ENCODE data around the gene PZP.

Gene PZP

DNA sequence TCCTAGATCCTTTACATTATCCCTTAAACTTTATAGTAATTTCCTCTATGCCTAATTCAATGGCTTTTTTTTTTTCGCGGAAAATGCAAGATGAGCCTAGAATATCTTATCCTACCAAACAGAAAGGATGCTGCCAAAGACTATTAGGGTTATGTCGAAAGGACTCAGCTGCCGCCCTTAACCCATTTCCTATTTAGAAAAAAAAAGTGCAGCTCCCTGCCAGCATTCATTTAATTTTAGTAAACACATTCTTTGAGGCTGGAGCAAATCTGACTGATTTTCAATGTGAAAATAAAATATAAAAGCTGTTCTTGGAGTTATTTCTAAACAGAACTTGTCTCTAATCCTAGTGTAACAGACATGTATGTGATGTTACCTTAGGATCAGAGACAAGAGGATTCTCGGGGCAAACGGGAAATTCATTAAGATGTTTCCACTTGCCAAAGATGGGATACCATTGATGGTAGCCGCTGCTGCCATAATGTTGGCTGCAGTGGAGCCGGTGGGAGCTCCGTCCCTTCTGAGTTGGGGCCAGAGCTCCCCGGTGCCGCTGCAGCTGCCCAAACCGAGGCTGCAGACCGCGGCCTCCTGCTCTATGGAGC is 84.3 kb downstream of the PZP start:
- DNase-seq, result no peak

- no peak for DNase-seq
Measured at GRCh38 chr12:9122091-9122609, 86.0 kb downstream of the PZP start.

GRCh38 chr12:9120487-9121184 is 87.6 kb downstream of the PZP start:
- DNase-seq, result no peak

GRCh38 chr12:9118158-9118557 is 90.0 kb downstream of the PZP start:
- peak; percentile 4 for DNase-seq

DNA sequence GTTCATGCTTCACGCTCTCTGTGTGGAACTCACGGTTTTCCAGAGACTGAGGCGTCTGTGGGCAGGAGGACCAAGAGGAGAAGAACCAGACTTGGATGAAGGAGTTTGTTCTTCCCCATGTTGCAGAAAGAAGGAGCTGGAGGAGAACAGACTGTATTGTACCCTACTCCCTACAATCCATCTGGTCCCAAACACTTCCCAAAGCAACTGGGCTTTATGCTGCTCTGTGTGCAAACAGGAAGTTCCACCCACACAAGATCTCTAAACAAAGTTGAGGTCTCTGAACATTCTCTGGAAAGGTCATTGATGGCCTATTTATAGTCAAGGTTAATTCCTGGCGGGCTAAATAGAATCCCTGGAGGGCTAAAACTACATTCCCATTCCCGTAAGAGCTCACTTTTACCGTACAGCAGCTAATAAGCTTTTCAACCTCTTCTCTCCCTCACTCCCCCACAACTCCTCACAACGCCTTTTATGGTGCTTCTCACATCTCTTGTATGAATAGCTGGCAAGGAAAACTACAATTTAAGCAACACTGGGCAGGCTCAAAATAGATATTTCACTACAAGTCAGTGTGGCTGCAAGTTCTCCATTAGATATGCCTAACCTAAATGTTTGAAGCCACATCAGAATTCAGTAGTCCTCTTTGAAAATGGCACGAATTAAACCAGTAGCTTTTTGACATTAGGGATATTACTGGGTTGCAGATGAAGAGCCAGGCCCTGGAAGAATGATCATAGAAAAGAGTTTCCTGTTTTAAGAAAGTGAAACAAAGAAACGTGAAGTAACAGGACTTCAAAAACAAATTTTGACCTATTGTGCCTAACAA is 92.2 kb downstream of the PZP start, which contains the start of gene A2M:
A2M (minus strand) TSS at position 189 of the 829 bp plus-strand sequence; CDS start at position 119, 70 bp downstream.
- DNase-seq, result no peak

DNA sequence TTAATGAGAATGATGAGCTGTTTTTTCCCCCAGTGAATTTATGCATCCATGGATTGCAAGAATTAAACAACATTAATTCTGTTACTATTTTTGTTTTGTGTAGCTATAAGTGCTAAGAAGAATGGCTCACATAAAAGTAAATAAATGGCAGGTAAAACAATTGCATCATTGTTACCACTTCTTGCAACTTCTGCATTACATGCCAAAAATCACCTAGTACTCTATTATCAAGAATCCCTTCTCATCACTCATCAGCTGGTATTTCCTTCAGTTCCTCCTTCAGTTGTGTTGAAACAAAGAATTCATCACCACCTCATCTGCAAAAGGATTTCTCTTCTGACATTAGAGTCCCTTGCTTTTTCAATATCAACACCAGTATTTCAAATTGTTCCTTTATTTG is 93.2 kb downstream of the PZP start:
- DNase-seq, result no peak

- DNase-seq, result no peak
Measured at GRCh38 chr12:9113987-9114309, 94.2 kb downstream of the PZP start.

DNA sequence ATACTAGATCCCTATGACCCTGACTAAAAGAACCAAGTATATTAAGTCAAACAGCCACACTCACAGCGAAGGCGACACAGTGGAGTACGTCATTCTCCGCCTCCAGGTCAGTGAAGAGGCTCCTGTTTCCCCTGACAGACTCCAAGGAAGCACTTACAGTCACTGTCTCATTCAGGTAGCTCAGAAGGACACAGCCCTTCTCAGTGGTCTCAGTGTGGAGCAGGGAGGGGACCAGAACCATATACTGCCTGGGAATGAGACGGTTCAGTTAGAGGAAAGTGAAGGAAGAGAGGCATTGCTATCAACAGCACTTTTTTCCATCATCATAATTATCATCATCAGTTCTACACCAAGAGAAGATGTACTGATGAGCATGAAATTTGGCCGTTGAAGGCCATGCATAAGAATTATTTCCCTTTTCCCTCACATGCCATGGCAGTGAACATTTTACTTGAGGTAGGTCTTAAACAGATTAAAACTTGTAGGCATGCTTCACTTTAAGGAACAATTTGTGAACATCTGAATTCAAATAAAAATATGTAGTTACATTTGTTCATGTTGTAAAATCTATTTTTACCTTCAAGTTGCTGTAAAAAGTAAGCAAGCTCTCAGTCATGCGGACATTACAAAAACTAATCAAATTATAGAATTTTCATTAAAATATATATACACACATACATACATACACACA is 94.8 kb downstream of the PZP start:
- DNase-seq, result no peak

DNA sequence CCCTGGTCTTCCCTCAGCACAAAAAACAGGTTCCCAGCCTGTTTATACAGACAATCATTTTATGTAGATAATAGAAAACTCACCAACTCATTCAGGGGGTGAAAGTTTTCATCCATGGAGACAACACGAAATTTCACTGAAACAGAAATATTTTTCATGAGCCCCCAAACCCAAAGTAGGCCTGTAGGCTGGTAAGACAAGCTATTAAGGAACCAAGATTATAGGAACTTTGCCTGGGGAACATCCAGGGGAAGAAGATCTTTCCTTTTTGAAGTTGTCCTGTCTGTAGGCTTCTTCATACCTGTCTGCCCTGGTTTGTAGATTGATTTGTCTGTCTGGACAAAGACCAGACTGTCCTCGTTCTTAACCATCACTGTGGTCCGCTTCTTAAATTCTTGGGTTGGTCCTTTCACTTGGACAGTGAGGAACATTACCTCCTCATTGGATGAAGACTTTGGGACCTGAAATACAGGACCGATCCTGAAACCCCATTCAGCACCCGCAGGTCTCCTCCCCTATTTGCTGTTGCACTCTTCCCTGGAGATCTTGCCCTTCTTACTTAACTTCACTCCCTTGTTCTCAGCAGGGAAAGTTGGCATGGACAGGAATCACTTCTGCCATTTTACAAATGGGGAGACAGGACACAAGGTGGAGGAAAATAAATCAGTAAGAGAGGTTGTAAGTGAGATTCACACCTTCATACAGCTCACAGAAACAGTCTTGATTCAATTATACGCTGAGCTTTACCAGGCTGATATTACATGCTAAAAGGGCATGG is 95.9 kb downstream of the PZP start:
- no peak for DNase-seq

GRCh38 chr12:9111525-9111924 is 96.7 kb downstream of the PZP start:
- no peak for DNase-seq

DNA sequence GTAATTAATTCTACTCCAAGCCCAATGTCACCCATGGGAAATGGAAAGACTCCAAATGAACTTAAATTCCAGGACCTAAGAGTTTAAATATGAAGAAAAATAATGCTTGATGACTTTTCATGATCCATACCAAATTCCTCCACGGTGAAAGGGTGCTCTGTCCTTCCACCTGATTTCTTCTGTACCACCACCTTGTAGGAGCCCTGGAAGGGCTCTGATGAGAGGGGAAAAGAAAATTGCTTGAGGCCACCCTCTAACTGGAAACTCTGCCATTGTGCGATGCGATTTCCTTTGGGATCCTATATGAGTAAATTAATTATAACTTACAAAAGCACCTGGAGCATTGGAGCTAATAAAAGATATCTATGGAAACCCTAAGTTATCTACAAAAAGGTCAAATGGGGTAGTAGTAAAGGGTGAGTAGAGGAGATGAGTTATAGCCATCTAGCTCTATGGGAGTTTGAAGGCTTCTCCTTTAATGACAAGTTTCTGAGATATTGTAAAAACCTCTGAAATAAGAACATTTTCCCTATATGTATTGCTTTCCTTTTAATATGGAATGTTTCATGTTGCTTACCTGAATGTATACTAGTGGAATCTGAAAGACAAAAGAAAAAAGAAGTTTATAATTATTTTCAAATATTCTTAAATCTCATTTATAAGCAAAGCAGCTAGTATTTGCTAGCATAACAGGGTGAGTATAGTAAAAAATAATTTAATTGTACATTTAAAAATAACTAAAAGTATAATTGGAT is 98.3 kb downstream of the PZP start:
- DNase-seq, result no peak

DNA sequence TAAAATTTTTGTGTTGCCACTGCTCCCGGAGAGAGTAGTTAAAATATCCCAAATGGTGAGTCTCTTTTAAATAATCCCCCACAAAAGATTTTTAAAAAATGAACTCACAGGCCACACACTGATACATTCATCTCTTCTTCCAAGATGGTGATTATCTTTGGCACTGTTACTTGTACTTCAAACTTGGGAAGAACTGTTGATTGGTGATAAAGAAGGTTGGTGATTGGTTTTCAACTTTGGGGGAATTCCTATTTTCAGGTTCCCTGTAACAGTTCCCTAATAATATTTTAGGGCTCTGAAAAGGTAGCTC is 99.0 kb downstream of the PZP start:
- DNase-seq, result no peak

DNA sequence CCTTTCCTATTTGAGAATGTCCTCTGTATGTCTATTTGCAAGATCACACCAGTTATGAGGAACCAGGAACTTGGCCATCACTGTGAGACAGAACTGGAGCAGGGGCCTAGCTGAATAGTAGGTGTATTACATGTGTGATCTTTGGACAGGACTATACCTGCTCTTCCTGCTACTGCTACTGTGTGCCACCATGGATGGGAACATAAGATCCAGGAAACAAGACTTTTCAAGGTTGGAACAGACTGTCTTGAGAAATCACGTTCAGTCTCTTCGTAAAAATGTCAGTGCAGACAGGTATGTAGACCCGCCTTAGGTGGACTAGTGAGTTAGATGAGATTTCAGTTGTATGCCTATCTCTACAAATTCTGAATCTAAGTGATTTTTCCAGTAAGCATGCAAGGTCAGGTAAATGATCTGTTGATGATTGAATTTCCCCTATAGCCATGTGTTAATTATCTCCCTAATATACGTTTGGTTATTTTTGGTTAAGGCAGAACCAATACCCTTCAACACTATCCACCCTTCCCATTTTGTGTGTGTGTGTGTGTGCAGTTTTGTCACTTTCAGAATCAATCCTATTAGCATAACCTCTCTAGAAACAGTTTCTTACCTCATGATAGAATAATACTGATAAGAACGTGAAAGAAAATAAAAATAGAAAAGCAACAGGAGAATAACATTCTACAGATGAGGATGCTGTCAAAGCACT is 99.5 kb downstream of the PZP start:
- DNase-seq, result no peak

DNA sequence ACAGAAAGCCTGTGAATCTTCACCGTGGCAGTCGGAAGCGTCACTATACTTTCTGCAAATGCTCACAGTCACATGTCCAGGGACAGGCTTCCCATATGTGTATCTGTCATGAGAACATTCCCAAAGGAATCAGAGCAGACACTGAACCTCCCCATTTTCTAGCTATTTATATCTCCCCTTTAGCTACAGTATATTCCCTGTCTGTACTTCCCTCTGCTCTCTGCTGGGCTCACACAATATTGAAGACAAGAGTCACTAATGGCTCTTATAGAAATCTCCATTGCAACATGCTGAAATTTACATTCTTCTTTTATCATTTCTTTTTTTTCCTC is 100.7 kb downstream of the PZP start:
- DNase-seq, result no peak

DNA sequence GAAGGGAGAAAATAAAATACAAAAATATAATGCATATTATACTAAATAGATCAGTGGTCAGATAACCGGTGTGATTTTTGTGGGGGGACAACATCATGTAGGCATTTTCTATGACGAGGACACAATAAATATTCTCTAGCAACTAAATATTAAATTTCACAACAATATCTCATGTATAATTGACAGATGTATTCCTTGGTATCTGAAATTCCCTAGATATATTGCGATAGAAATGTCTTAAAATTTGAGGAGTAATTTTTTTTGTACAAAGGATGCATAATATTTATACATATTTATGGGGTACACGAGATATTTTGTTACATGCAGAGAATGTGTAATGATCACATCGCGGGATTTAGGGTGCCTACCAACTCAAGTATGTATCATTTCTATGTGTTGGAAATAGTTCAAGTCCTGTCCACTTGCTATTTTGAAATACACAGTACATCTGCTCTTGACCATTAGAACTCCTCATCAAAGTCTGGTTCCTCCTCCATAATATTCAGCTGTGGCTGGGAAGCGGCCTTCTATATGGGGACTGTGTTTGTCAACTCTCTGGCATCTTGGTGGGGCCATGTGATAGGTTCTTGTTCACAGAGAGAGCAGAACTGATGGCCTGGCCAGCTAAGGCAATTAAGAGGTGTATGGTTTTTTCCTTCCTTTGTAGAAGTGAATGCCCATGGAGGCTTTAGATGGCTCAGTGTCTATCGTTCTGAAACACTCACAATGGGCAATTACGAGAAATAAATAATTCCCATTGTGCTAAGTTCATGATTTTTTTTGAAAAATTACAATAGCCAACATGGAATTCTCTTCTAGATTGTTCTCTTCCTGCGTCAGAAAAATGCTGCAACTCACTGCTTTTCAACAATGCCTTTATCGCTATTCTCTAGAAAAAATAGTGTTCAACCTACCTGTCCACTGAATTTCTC is 101.3 kb downstream of the PZP start:
- DNase-seq, result no peak

- no peak for DNase-seq
Measured at GRCh38 chr12:9106067-9106466, 102.1 kb downstream of the PZP start.

GRCh38 chr12:9104767-9105423 is 103.3 kb downstream of the PZP start:
- no peak for DNase-seq

DNA sequence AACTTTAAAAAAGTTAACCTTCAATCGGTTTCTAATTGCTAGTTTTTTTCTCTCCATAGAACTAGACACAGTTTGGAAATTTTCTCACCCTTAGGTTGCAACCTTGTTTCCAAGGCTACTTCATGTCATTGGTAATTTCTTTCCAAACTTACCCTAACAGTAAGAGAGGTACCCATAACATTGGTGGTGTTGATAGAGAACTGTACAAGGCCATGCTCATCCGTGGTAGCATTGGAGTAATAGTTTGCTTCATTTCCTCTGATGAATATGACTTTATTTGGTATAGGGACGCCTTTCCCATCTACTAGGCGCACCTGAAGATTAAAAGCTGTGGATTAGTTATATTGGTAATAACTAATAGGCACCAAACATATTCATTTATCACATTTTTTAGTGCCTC is 104.1 kb downstream of the PZP start:
- DNase-seq, result no peak
